Trophoblast cell (in vitro differentiated cells and primary cell): Measurements from ENCODE around the gene TTPAL.

Experiments used
- DNase-seq, 2 donors: peaks; one replicate each; pipeline ENCODE4 v3.0.0-alpha.2; 2016
- H2AFZ ChIP-seq: 2 replicates; pipeline ENCODE4 v1.6.1; 2013; ENCODE audit warnings: low read length, moderate library complexity, mild to moderate bottlenecking; ENCODE audit not compliant: insufficient read depth, poor library complexity
- H2AK5ac ChIP-seq: 2 replicates; pipeline ENCODE4 v1.6.1; 2013; ENCODE audit warnings: mild to moderate bottlenecking, low read length
- H2BK120ac ChIP-seq: 2 replicates; pipeline ENCODE4 v1.6.1; 2013; ENCODE audit warnings: low read length, mild to moderate bottlenecking, moderate library complexity; ENCODE audit not compliant: insufficient read depth, poor library complexity
- H2BK12ac ChIP-seq: 2 replicates; pipeline ENCODE4 v1.6.1; 2013; ENCODE audit warnings: mild to moderate bottlenecking, low read length, moderate library complexity
- H2BK5ac ChIP-seq: 2 replicates; pipeline ENCODE4 v1.6.1; 2013; ENCODE audit warnings: low read length, low read depth, moderate library complexity, mild to moderate bottlenecking; ENCODE audit not compliant: poor library complexity
- H3K14ac ChIP-seq: 2 replicates; pipeline ENCODE4 v1.6.1; 2013; ENCODE audit warnings: mild to moderate bottlenecking, low read length
- H3K18ac ChIP-seq: 2 replicates; pipeline ENCODE4 v1.6.1; 2013; ENCODE audit warnings: mild to moderate bottlenecking, low read length
- H3K23ac ChIP-seq: 2 replicates; pipeline ENCODE4 v1.6.1; 2013; ENCODE audit warnings: low read length
- H3K27ac ChIP-seq: 2 replicates; pipeline ENCODE4 v1.5.1; 2013; ENCODE audit warnings: low read depth, mild to moderate bottlenecking, inconsistent platforms, low read length, moderate library complexity
- H3K27me3 ChIP-seq: 2 replicates; pipeline ENCODE4 v1.6.1; 2013; ENCODE audit warnings: inconsistent platforms, mild to moderate bottlenecking, low read length, moderate library complexity; ENCODE audit not compliant: insufficient read depth
- H3K36me3 ChIP-seq, 2 experiments: 1 replicate in 1 of 2; 2 replicates in 1 of 2; pipeline ENCODE4 v1.6.1; 2013; ENCODE audit warnings: low read length in 2 of 2, mild to moderate bottlenecking in 2 of 2, moderate library complexity in 1 of 2; ENCODE audit not compliant: insufficient read depth in 2 of 2, control insufficient read depth in 1 of 2
- H3K4ac ChIP-seq: 2 replicates; pipeline ENCODE4 v1.6.1; 2013; ENCODE audit warnings: low read depth, mild to moderate bottlenecking, low read length, moderate library complexity
- H3K4me1 ChIP-seq, 2 experiments: 1 replicate in 1 of 2; 2 replicates in 1 of 2; pipeline ENCODE4 v1.6.1; 2013; ENCODE audit warnings: low read length in 2 of 2, mild to moderate bottlenecking in 2 of 2, moderate library complexity in 1 of 2; ENCODE audit not compliant: insufficient read depth in 2 of 2, control insufficient read depth in 1 of 2
- H3K4me2 ChIP-seq: 2 replicates; pipeline ENCODE4 v1.6.1; 2013; ENCODE audit warnings: inconsistent platforms, mild to moderate bottlenecking, low read length, moderate library complexity
- H3K4me3 ChIP-seq: 2 replicates; pipeline ENCODE4 v1.5.1; 2013; ENCODE audit warnings: mild to moderate bottlenecking, low read depth, low read length, inconsistent platforms
- H3K79me1 ChIP-seq: one replicate; pipeline ENCODE4 v1.6.1; 2013; ENCODE audit warnings: low read length
- H3K79me2 ChIP-seq: 2 replicates; pipeline ENCODE4 v1.6.1; 2013; ENCODE audit warnings: low read length, mild to moderate bottlenecking; ENCODE audit not compliant: control insufficient read depth, insufficient read depth, poor library complexity
- H3K9ac ChIP-seq: 2 replicates; pipeline ENCODE4 v1.6.1; 2013; ENCODE audit warnings: mild to moderate bottlenecking, low read length
- H3K9me3 ChIP-seq: 2 replicates; pipeline ENCODE4 v1.6.1; 2013; ENCODE audit warnings: low read depth, mild to moderate bottlenecking, control low read depth, inconsistent platforms, low read length; ENCODE audit not compliant: insufficient read depth
- H4K12ac ChIP-seq: 2 replicates; pipeline ENCODE4 v1.6.1; 2013; ENCODE audit warnings: low read depth, mild to moderate bottlenecking, low read length, moderate library complexity
- H4K8ac ChIP-seq: 2 replicates; pipeline ENCODE4 v1.6.1; 2013; ENCODE audit warnings: low read depth, mild to moderate bottlenecking, low read length, moderate library complexity
- H4K91ac ChIP-seq: one replicate; pipeline ENCODE4 v1.6.1; 2013; ENCODE audit warnings: low read depth, mild to moderate bottlenecking, low read length, moderate library complexity
- WGBS: extraction: QIAGEN DNeasy Blood & Tissue Kit; methylation state at CpG from one replicate; pipeline ENCODE4 v1.1.7; 2013; ENCODE audit warnings: missing lambda C conversion rate; ENCODE audit not compliant: insufficient read length, insufficient coverage; ENCODE audit errors: extremely low coverage; 5-methylcytosine and 5-hydroxymethylcytosine counted together

TTPAL gene

GRCh38 chr20:44480097-44480496 is 4.4 kb downstream of the TTPAL start:
- no peak overlapping the region for H3K14ac ChIP-seq
- no peak overlapping the region for H3K4me3 ChIP-seq
- H3K79me1 ChIP-seq: peaks cover 5% of the 10 kb centered on the region
- H3K9ac ChIP-seq: no peak overlapping the region
- no peak for DNase-seq
- H3K4me1 ChIP-seq: peaks cover 7 to 12% of the 10 kb centered on the region in 2 experiments
- H2BK5ac ChIP-seq: no peak overlapping the region
- no peak overlapping the region for H2AFZ ChIP-seq
- H3K36me3 ChIP-seq: peaks cover 19 to 27% of the 10 kb centered on the region in 2 experiments
- H4K91ac ChIP-seq: no peak overlapping the region
- no peak overlapping the region for H3K4me2 ChIP-seq
- no CpG with 5 or more reads among the region's 18 CpGs for WGBS
- H3K27ac ChIP-seq: no peak overlapping the region
- no peak overlapping the region for H2AK5ac ChIP-seq
- H4K12ac ChIP-seq: no peak overlapping the region
- no peak overlapping the region for H3K4ac ChIP-seq
- H3K27me3 ChIP-seq: no peaks in the 10 kb centered on the region
- H4K8ac ChIP-seq: no peak overlapping the region
- no peak overlapping the region for H3K23ac ChIP-seq
- peaks cover 7% of the 10 kb centered on the region for H3K79me2 ChIP-seq
- no peak overlapping the region for H3K18ac ChIP-seq
- H2BK12ac ChIP-seq: no peak overlapping the region
- H3K9me3 ChIP-seq: no peaks in the 10 kb centered on the region
- H2BK120ac ChIP-seq: no peak overlapping the region

GRCh38 chr20:44481719-44482416 is 6.2 kb downstream of the TTPAL start:
- H2AFZ ChIP-seq: no peak overlapping the region

GRCh38 chr20:44483112-44483511 is 7.4 kb downstream of the TTPAL start:
- H2AFZ ChIP-seq: no peak overlapping the region
- no peak overlapping the region for H4K8ac ChIP-seq
- no peak overlapping the region for H3K23ac ChIP-seq
- no peak for DNase-seq
- no peaks in the 10 kb centered on the region for H3K79me1 ChIP-seq
- no peak overlapping the region for H3K14ac ChIP-seq
- no peak overlapping the region for H2AK5ac ChIP-seq
- H2BK12ac ChIP-seq: no peak overlapping the region
- H3K4me1 ChIP-seq: no peaks in the 10 kb centered on the region
- H3K36me3 ChIP-seq: peaks cover 22 to 35% of the 10 kb centered on the region in 2 experiments
- H3K9me3 ChIP-seq: no peaks in the 10 kb centered on the region
- H3K9ac ChIP-seq: no peak overlapping the region
- H3K4me2 ChIP-seq: no peak overlapping the region
- WGBS: no CpG with 5 or more reads among the region's 5 CpGs
- H3K27ac ChIP-seq: no peak overlapping the region
- H3K4ac ChIP-seq: no peak overlapping the region
- H3K27me3 ChIP-seq: no peaks in the 10 kb centered on the region
- no peak overlapping the region for H4K12ac ChIP-seq
- H3K4me3 ChIP-seq: no peak overlapping the region
- H2BK120ac ChIP-seq: no peak overlapping the region
- H2BK5ac ChIP-seq: no peak overlapping the region
- H4K91ac ChIP-seq: no peak overlapping the region
- H3K79me2 ChIP-seq: no peaks in the 10 kb centered on the region
- no peak overlapping the region for H3K18ac ChIP-seq

More at GRCh38 chr20:44481719-44482416, 6.2 kb downstream of the TTPAL start:
- Histone ChIP-seq H3K4ac (no peak overlapping the region), H4K91ac (no peak overlapping the region), H4K8ac (no peak overlapping the region), H3K36me3 (peaks cover 19 to 34% of the 10 kb centered on the region in 2 experiments), H2AK5ac (no peak overlapping the region), H3K27me3 (no peaks in the 10 kb centered on the region), H3K4me2 (no peak overlapping the region), H3K9ac (no peak overlapping the region), H3K14ac (no peak overlapping the region), H3K4me3 (no peak overlapping the region), H3K27ac (no peak overlapping the region), H2BK5ac (no peak overlapping the region), H3K79me2 (no peaks in the 10 kb centered on the region), H2BK120ac (no peak overlapping the region), H2BK12ac (no peak overlapping the region), H3K23ac (no peak overlapping the region), H3K18ac (no peak overlapping the region), H3K9me3 (no peaks in the 10 kb centered on the region), H3K79me1 (no peaks in the 10 kb centered on the region), H3K4me1 (peaks cover 0 to 4% of the 10 kb centered on the region in 2 experiments), H4K12ac (no peak overlapping the region)
- WGBS: no CpG with 5 or more reads among the region's 6 CpGs
- DNase-seq: no peak

GRCh38 chr20:44485078-44485829 is 9.6 kb downstream of the TTPAL start:
- peaks cover 27 to 50% of the 10 kb centered on the region in 2 experiments for H3K36me3 ChIP-seq
- no peak overlapping the region for H2AK5ac ChIP-seq
- H4K12ac ChIP-seq: no peak overlapping the region
- no peak overlapping the region for H3K23ac ChIP-seq
- no peak overlapping the region for H3K14ac ChIP-seq
- H2BK5ac ChIP-seq: no peak overlapping the region
- H2BK120ac ChIP-seq: no peak overlapping the region
- no peak overlapping the region for H3K4ac ChIP-seq
- H3K9ac ChIP-seq: no peak overlapping the region
- H3K4me2 ChIP-seq: no peak overlapping the region
- H3K18ac ChIP-seq: no peak overlapping the region
- H2AFZ ChIP-seq: no peak overlapping the region
- H4K91ac ChIP-seq: no peak overlapping the region
- no CpG with 5 or more reads among the region's 7 CpGs for WGBS
- H3K4me1 ChIP-seq: no peaks in the 10 kb centered on the region
- H4K8ac ChIP-seq: no peak overlapping the region
- H3K4me3 ChIP-seq: no peak overlapping the region
- no peak for DNase-seq
- H3K9me3 ChIP-seq: no peaks in the 10 kb centered on the region
- no peaks in the 10 kb centered on the region for H3K79me1 ChIP-seq
- H3K27me3 ChIP-seq: no peaks in the 10 kb centered on the region
- no peak overlapping the region for H2BK12ac ChIP-seq
- H3K79me2 ChIP-seq: no peaks in the 10 kb centered on the region
- H3K27ac ChIP-seq: no peak overlapping the region
